Mucosa of stomach (tissue), 1 donor: Measurements from ENCODE around the gene GRIA3.
"Not testable (repeated sequence)": the region's sequence is repeated elsewhere in the genome, so short reads cannot be mapped to it uniquely, and the experiment has no call there.

ENCODE experiments used
- H3K27me3 ChIP-seq: one replicate; pipeline ENCODE4 v1.7.0; 2013; ENCODE audit warnings: mild to moderate bottlenecking, low read length; ENCODE audit not compliant: control insufficient read depth, insufficient read depth
- H3K36me3 ChIP-seq: one replicate; pipeline ENCODE4 v1.7.0; 2013; ENCODE audit warnings: low read length; ENCODE audit not compliant: control insufficient read depth, insufficient read depth
- H3K4me1 ChIP-seq: one replicate; pipeline ENCODE4 v1.7.0; 2013; ENCODE audit warnings: mild to moderate bottlenecking, low read length; ENCODE audit not compliant: control insufficient read depth, insufficient read depth
- H3K4me3 ChIP-seq: one replicate; pipeline ENCODE4 v1.7.0; 2013; ENCODE audit warnings: low read length
- H3K9ac ChIP-seq: one replicate; pipeline ENCODE4 v1.7.0; 2013; ENCODE audit warnings: mild to moderate bottlenecking, low read length, moderate library complexity
- H3K9me3 ChIP-seq: one replicate; pipeline ENCODE4 v1.7.0; 2013; ENCODE audit warnings: mild to moderate bottlenecking, low read length, moderate library complexity; ENCODE audit not compliant: control insufficient read depth
- donor health status: Pancreatic carcinoma.

Gene GRIA3

DNA sequence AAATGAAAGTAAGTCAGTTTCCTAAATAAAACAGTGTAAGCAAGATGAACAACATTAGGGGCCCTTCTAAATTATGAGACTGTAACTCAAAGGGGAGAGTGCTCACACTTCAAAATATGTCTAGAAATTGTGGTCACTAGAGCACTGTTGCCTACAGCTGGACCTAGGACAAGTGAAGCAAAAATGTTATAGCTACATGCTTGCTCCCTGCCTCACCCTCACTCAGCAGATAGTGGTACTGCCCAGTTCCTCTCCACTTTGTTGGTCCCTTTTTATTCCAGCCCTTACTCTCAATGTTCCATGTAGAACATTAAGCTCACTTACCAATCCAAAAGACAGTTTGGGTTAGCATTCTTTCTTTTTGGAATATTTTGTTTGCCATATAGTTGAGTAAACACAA is 147.3 kb downstream of the GRIA3 start:
- no peaks in the 10 kb centered on the region for H3K27me3 ChIP-seq
- H3K4me1 ChIP-seq = no peaks in the 10 kb centered on the region
- no peak overlapping the region for H3K9ac ChIP-seq
- H3K4me3 ChIP-seq = no peak overlapping the region
- H3K9me3 ChIP-seq = no peaks in the 10 kb centered on the region
- no peaks in the 10 kb centered on the region for H3K36me3 ChIP-seq

DNA sequence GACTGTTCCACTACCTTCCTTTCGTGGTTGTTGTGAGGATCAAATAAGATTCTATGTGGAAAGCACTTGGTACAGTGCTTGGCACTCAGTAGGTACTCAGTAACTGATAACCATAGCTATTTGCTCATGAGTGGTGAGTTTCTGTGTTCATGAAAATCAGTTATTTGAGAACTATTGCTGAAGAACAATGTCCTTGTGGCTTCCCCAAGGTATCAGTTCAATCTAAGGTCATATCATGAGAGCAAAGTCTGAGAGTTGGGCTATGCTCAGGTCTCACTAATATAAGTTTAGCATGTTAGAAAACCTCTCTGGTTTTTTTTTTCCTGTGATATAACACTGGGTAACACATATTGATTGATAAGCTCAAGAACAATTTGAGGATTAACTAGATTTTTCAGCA is 147.8 kb downstream of the GRIA3 start:
- Histone ChIP-seq H3K4me3 (no peak overlapping the region), H3K9me3 (no peaks in the 10 kb centered on the region), H3K36me3 (no peaks in the 10 kb centered on the region), H3K4me1 (no peaks in the 10 kb centered on the region), H3K27me3 (no peaks in the 10 kb centered on the region), H3K9ac (no peak overlapping the region)

DNA sequence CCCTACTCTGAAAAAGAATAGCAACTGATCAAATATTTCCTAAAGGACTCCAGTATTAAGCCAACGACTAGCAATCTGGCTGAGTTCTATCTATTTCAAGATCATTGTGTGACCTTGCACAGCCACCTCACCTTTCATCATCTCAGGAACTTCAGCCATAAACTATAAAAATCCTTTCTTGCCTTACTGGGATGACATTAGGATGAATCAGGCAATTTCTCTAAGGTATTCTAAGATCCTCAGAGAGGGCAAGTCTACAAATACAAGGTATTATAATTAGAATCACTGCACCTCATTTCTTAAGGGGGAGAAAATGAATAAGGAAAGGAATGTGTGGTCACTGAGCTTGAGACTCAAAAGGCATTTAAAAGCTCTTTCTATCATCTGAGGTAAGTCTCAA is 152.6 kb downstream of the GRIA3 start:
- H3K27me3 ChIP-seq = no peaks in the 10 kb centered on the region
- no peak overlapping the region for H3K9ac ChIP-seq

DNA sequence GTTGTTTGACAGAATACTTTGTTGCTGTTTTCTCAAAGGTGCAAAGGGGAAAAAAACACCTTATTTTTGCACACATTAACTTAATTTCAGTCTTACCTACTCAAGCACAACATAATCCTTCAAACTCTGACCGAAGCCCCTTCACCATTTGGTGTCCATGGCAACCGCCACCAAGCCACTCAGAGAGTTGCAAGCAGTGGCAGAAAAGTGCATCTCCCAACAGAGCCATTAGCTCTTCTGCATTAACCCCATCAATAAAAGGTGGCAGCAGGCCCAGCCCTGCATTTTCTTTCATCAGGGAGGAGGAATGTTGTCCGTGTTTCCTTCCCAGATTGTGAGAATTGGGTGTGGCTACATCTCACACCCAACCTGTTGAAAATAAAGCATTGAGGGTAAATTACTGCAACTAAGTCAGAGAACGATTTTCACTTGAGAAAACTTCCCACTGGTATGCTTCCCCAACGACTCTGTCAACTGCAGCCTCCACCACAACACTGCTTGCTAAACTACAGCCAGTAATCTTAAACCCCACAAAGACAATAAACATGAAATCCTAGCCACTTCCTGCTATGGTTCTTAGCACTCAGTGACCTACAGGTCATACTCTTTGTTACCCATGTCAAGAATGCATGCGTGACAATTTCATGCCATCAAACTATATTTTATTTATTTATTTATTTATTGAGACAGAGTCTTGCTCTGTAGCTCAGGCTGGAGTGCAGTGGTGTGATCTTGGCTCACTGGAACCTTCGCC is 154.0 kb downstream of the GRIA3 start:
- Histone ChIP-seq H3K4me3 (no peak overlapping the region), H3K9ac (no peak overlapping the region), H3K9me3 (no peaks in the 10 kb centered on the region), H3K27me3 (no peaks in the 10 kb centered on the region), H3K36me3 (no peaks in the 10 kb centered on the region), H3K4me1 (no peaks in the 10 kb centered on the region)

More for the DNA sequence above, 152.6 kb downstream of the GRIA3 start:
- no peaks in the 10 kb centered on the region for H3K4me1 ChIP-seq
- no peaks in the 10 kb centered on the region for H3K36me3 ChIP-seq
- H3K4me3 ChIP-seq = no peak overlapping the region
- H3K9me3 ChIP-seq = no peaks in the 10 kb centered on the region

DNA sequence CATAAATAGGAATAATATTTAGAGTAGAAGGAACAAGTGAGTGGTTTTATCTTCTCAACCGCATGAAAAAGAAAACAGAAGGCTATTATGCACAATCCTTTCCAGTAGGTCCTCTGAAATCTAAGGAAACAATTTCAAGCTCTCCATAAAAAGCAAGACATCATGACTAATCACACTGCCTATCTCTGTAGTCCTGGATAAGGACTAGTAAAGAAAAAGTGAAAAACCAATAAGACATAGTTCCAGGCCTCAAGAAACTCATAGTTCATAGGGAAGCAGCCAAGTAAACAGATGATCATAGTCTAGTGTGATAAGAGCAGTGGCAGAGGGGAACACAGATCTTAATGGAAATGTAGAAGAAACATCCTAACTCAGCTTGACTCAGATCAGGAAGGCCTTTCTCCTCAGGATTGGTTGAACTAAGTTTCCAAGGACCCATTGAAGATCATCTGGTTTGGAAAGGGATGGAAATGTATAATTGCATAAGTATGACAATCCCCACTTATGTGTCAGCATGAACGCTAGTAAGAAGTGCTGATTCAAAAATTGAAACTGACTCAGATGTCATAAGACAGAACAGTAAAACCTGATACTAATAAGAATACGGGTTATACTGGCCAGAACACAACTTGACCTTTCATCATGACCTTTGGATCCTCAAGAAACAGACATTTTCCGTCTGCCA is 155.3 kb downstream of the GRIA3 start:
- Histone ChIP-seq H3K9ac (no peak overlapping the region), H3K9me3 (no peaks in the 10 kb centered on the region), H3K4me3 (no peak overlapping the region), H3K4me1 (no peaks in the 10 kb centered on the region), H3K36me3 (no peaks in the 10 kb centered on the region), H3K27me3 (no peaks in the 10 kb centered on the region)

DNA sequence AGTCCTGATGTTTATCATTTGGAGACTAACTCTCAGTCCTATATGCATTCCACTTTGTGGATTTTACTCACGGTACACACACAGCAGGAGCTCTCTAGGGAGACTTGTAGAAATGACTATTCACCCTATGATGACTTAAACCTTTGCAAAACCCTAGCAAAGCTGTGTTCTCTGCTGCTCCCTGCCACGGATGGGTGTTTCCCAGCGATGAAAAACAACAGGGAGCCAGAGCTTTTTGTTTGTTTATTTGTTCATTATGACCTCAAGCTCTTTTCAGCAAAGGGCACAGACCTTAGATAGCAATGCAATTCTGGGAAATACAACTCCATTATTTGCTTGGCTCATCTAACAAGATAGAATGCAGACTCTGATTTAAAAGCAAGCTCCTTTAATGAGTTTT is 156.6 kb downstream of the GRIA3 start:
- Histone ChIP-seq H3K9me3 (no peaks in the 10 kb centered on the region), H3K36me3 (no peaks in the 10 kb centered on the region), H3K27me3 (no peaks in the 10 kb centered on the region), H3K4me3 (no peak overlapping the region), H3K9ac (no peak overlapping the region), H3K4me1 (no peaks in the 10 kb centered on the region)

DNA sequence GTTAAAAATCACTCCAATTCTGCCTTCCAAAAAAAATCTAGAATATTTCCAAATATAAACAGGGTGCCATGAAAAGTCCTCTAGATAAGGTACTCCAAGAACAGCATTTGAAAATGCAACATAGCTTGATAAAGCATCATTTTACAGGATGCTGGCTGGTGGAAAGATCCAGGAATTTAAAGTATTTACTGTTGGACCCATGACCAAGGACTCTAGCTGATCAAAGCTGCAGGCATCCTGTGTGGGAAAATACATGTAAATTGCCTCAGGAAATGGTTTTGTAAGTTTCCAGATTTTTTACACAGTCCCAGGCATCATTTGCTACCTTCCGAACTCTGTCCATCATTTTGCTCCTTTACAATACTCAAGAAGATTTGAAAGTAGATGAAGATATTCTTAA is 164.4 kb downstream of the GRIA3 start:
- H3K27me3 ChIP-seq = no peaks in the 10 kb centered on the region
- H3K4me3 ChIP-seq = no peak overlapping the region
- no peaks in the 10 kb centered on the region for H3K4me1 ChIP-seq
- H3K9me3 ChIP-seq = no peaks in the 10 kb centered on the region
- no peak overlapping the region for H3K9ac ChIP-seq
- H3K36me3 ChIP-seq = no peaks in the 10 kb centered on the region

DNA sequence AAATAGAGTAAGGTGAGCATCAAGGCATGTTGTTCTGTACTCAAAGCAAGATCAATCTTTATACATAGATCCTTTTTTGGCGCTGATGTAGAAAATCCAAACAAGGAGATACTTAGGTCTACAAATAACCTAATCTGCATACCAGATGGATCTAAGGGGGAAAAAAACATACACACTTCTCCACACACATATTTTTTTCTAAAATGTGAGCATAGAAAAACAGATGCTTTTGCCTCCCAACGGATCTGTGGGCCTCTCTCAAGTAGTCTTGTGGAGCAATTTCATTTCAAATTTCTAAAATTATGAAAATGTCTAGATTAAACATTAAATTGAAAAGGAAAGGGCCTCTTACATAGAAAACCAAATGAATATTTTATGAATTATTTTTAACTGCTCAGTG is 166.1 kb downstream of the GRIA3 start:
- Histone ChIP-seq H3K9ac (no peak overlapping the region), H3K27me3 (no peaks in the 10 kb centered on the region)

DNA sequence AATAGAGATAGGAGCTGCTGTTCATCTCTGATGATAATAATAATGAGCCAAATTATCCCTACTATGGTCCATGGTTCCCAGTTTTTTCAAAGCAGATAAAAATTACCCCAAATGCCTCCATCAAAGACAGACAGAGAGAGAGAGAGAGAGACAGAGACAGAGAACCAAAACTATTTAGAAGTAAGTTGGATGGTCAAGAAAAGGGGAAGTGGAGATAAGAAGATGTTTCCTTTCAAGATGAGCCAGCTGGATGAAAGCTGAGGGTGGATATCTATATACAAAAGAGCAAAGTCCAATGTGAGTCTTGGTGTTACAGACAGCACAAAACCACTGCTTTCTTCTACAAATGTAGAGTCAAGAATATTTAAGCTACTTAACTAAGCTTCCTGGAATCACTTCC is 173.9 kb downstream of the GRIA3 start:
- no peaks in the 10 kb centered on the region for H3K9me3 ChIP-seq
- no peak overlapping the region for H3K4me3 ChIP-seq
- H3K4me1 ChIP-seq = no peaks in the 10 kb centered on the region
- no peaks in the 10 kb centered on the region for H3K36me3 ChIP-seq
- H3K27me3 ChIP-seq = no peaks in the 10 kb centered on the region
- no peak overlapping the region for H3K9ac ChIP-seq

More for the DNA sequence above, 166.1 kb downstream of the GRIA3 start:
- Histone ChIP-seq H3K9me3 (no peaks in the 10 kb centered on the region), H3K4me1 (no peaks in the 10 kb centered on the region), H3K4me3 (no peak overlapping the region), H3K36me3 (no peaks in the 10 kb centered on the region)

DNA sequence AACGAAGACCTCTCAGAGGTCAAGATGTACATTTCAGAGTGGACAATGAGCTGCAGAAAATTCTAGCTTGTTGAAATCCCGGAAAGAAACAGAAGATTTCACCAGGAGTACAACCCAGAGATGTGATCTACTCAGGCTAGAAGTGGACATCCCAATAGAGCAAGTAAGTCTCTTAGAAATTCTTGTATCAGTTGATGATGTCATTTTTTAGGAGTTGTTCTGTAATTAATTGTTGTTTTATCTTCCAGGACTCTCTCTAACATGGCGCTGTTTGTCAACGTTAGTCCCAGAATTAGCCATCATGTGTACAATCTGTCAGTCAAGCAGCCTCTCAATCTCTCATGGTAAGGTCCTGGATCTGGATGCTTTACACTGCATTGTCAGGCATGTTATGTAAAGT is 174.4 kb downstream of the GRIA3 start:
- H3K9ac ChIP-seq = no peak overlapping the region
- no peaks in the 10 kb centered on the region for H3K9me3 ChIP-seq
- no peaks in the 10 kb centered on the region for H3K27me3 ChIP-seq
- no peaks in the 10 kb centered on the region for H3K4me1 ChIP-seq
- no peak overlapping the region for H3K4me3 ChIP-seq
- no peaks in the 10 kb centered on the region for H3K36me3 ChIP-seq

DNA sequence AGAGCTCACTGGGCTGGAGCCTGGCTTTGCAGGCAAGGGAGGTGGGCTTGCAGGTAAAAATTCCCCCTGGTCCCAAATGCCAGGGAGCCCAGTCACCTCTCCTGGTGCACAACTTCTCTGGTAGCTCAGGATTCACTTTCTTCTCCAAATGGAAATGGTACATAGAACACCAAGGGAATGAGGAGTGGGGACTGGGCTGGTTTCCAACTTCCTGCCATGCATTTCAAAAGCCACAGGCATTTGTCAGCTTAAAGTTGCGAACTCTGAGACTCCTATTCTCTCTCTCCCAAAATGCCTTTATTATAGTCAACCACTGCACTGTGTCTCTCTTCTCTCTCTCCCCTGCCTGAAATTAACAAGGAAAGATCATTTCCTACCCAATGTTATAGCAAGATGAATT is 177.3 kb downstream of the GRIA3 start:
- H3K4me1 ChIP-seq = no peaks in the 10 kb centered on the region
- no peak overlapping the region for H3K4me3 ChIP-seq
- H3K9me3 ChIP-seq = no peaks in the 10 kb centered on the region
- no peak overlapping the region for H3K9ac ChIP-seq
- no peaks in the 10 kb centered on the region for H3K36me3 ChIP-seq
- H3K27me3 ChIP-seq = no peaks in the 10 kb centered on the region

DNA sequence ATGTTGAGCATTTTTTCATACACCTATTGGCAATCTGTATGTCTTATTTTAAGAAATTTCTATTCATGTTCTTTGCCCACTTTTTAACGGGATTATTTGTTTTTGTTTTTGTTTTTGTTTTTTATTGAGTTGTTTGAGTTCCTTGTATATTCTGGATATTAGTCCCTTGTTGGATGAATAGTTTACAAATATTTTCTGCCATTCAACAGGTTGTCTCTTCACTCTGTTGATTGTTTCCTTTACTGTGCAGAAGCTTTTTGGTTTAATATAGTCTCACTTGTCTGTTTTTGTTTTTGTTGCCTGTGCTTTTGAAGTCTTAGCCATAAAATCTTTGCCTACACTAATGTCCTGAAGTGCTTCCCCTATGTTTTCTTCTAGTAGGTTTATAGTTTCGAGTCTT is 202.1 kb downstream of the GRIA3 start:
- H3K4me1 ChIP-seq, H3K9ac ChIP-seq, H3K9me3 ChIP-seq, H3K27me3 ChIP-seq, H3K36me3 ChIP-seq, H3K4me3 ChIP-seq: not testable (repeated sequence)
